Naive thymus-derived CD4-positive, alpha-beta T cell (primary cell): Measurements from ENCODE around the gene ICA1. TPM values are rescaled to one million over a fixed set of nuclear protein-coding genes. Genes with fewer than 3 reads are reported as not detected.
A peak's percentile ranks its signal among the peaks of the same experiment; 100 is the strongest.

Experiments used
- ATAC-seq: fragments of 150-1000 bp; cut with Tn5 transposase; 2 replicates; pipeline ENCODE4 v1.10.0; 2021; ENCODE audit warnings: mild to moderate bottlenecking, moderate library complexity
- CTCF ChIA-PET: fragments of 350-600 bp; sonication (Branson Sonifier 250); formaldehyde crosslinking; loops from one replicate; lab custom pipeline; 2021; ENCODE audit warnings: antibody characterized with exemption; lab: Charles Lee
- POLR2A ChIA-PET: fragments of 350-600 bp; sonication (Branson Sonifier 250); formaldehyde crosslinking; loops from one replicate; lab custom pipeline; 2021; ENCODE audit warnings: antibody characterized with exemption, inconsistent platforms; lab: Charles Lee
- DNase-seq, 9 donors: peaks; one replicate each; pipeline versions ENCODE4 v3.0.0 to v3.0.0-alpha.2; 2020 to 2022; ENCODE audit warnings: mixed read lengths in 1 of 9
- H3K27ac ChIP-seq: one replicate; pipeline ENCODE4 v1.7.0; 2013; ENCODE audit warnings: mild to moderate bottlenecking, low read depth, low read length, moderate library complexity
- H3K27me3 ChIP-seq, 2 donors: one replicate each; pipeline ENCODE4 v1.7.0; 2013; ENCODE audit warnings: low read length in 2 of 2, mild to moderate bottlenecking in 2 of 2, moderate library complexity in 2 of 2; ENCODE audit not compliant: control insufficient read depth in 2 of 2, insufficient read depth in 2 of 2
- H3K36me3 ChIP-seq, 3 experiments: 1 replicate in 2 of 3; 2 replicates in 1 of 3; pipeline ENCODE4 v1.7.0; 2013; ENCODE audit warnings: low read length in 3 of 3, mild to moderate bottlenecking in 3 of 3, moderate library complexity in 1 of 3; ENCODE audit not compliant: insufficient read depth in 3 of 3, control insufficient read depth in 2 of 3
- H3K4me1 ChIP-seq, 2 donors: one replicate each; pipeline ENCODE4 v1.7.0; 2013; ENCODE audit warnings: low read length in 2 of 2, mild to moderate bottlenecking in 2 of 2, moderate library complexity in 1 of 2; ENCODE audit not compliant: control insufficient read depth in 2 of 2, insufficient read depth in 2 of 2
- H3K4me3 ChIP-seq: 2 replicates; pipeline ENCODE4 v1.7.0; 2013; ENCODE audit warnings: mild to moderate bottlenecking, low read length
- H3K9me3 ChIP-seq, 3 experiments: 1 replicate in 2 of 3; 2 replicates in 1 of 3; pipeline ENCODE4 v1.7.0; 2013; ENCODE audit warnings: low read length in 3 of 3; ENCODE audit not compliant: control insufficient read depth in 2 of 3
- H3K27ac Mint-ChIP-seq, 9 donors: one replicate each; pipeline ENCODE4 v1.8.0; 2020 to 2022; ENCODE audit warnings: mixed read lengths in 9 of 9, mild to moderate bottlenecking in 8 of 9, moderate library complexity in 5 of 9, inconsistent platforms in 2 of 9
- H3K27me3 Mint-ChIP-seq, 5 donors: one replicate each; pipeline ENCODE4 v1.8.0; 2021 to 2022; ENCODE audit warnings: mixed read lengths in 5 of 5, mild to moderate bottlenecking in 1 of 5
- H3K36me3 Mint-ChIP-seq, 5 donors: one replicate each; pipeline ENCODE4 v1.8.0; 2020 to 2022; ENCODE audit warnings: mixed read lengths in 5 of 5, mild to moderate bottlenecking in 3 of 5, inconsistent platforms in 1 of 5
- H3K4me1 Mint-ChIP-seq, 7 donors: one replicate each; pipeline ENCODE4 v1.8.0; 2020 to 2022; ENCODE audit warnings: mixed read lengths in 7 of 7, mild to moderate bottlenecking in 3 of 7, inconsistent platforms in 1 of 7
- H3K4me3 Mint-ChIP-seq, 10 donors: one replicate each; pipeline ENCODE4 v1.8.0; 2020 to 2022; ENCODE audit warnings: mild to moderate bottlenecking in 10 of 10, mixed read lengths in 10 of 10, moderate library complexity in 6 of 10, inconsistent platforms in 2 of 10
- H3K9me3 Mint-ChIP-seq, 11 donors: one replicate each; pipeline ENCODE4 v1.8.0; 2020 to 2022; ENCODE audit warnings: mixed read lengths in 11 of 11, mild to moderate bottlenecking in 4 of 11, inconsistent platforms in 1 of 11, moderate library complexity in 1 of 11
- intact Hi-C, 2 donors: fragments of 100-400 bp; cut with micrococcal nuclease; formaldehyde crosslinking; loops; one replicate each; pipeline ENCODE4 v1.15.1; 2023
- polyA plus RNA-seq, 2 donors: library from polyadenylated mRNA; unstranded; fragments of 300-500 nt; fragmentation: Illumina TruSeq; gene quantifications; one replicate each; pipeline ENCODE4 v1.2.3, GENCODE V29; 2021
- total RNA-seq, 6 experiments: library from RNA in 5 of 6; stranded (reverse) in 5 of 6; gene quantifications; 1 replicate in 5 of 6; 2 replicates in 1 of 6; pipeline ENCODE4 v1.2.3 and lab custom pipeline; 2021 to 2026

Gene ICA1
- total and polyA plus RNA-seq, 7 experiments from 2014 or later: 0.46 to 5.8 (median 2.1) TPM; not detected in 1

- no peak for ATAC-seq
- Mint-ChIP-seq H3K4me3 (no peak overlapping the region), H3K4me1 (peaks cover 0 to 10% (median 0%) of the 10 kb centered on the region in 7 donors), H3K36me3 (no peaks in the 10 kb centered on the region), H3K27me3 (peaks cover 0 to 29% (median 3%) of the 10 kb centered on the region in 5 donors), H3K27ac (no peak overlapping the region), H3K9me3 (no peaks in the 10 kb centered on the region)
- Histone ChIP-seq H3K36me3 (no peaks in the 10 kb centered on the region), H3K27me3 (no peaks in the 10 kb centered on the region), H3K27ac (no peak overlapping the region), H3K4me1 (no peaks in the 10 kb centered on the region), H3K4me3 (no peak overlapping the region), H3K9me3 (no peaks in the 10 kb centered on the region)
- intact Hi-C loops: no loop called here
- DNase-seq: no peak
- POLR2A ChIA-PET: no interaction called here
- CTCF ChIA-PET: interaction anchor here (0.6 kb wide), 1 partner anchor 372 kb away, joined by 3 read pairs; no protein-coding TSS in a partner anchor
Observed at GRCh38 chr7:8208816-8209215, 53.2 kb downstream of the ICA1 start.

GRCh38 chr7:8206956-8207355, 55.0 kb downstream of the ICA1 start:
- Mint-ChIP-seq H3K27ac (no peak overlapping the region), H3K4me3 (no peak overlapping the region), H3K4me1 (peaks cover 0 to 17% (median 0%) of the 10 kb centered on the region in 7 donors), H3K9me3 (no peaks in the 10 kb centered on the region), H3K36me3 (no peaks in the 10 kb centered on the region), H3K27me3 (peaks cover 0 to 35% (median 3%) of the 10 kb centered on the region in 5 donors)
- H3K9me3 ChIP-seq: no peaks in the 10 kb centered on the region
- ChIA-PET POLR2A (no interaction called here), CTCF (no interaction called here)
- no peak overlapping the region for H3K4me3 ChIP-seq
- intact Hi-C loops: no loop called here
- H3K27ac ChIP-seq: no peak overlapping the region
- no peaks in the 10 kb centered on the region for H3K4me1 ChIP-seq
- no peaks in the 10 kb centered on the region for H3K27me3 ChIP-seq
- ATAC-seq: no peak
- no peaks in the 10 kb centered on the region for H3K36me3 ChIP-seq
- DNase-seq: no peak

GRCh38 chr7:8205537-8205936, 56.4 kb downstream of the ICA1 start:
- Mint-ChIP-seq H3K27me3 (peaks cover 0 to 37% (median 3%) of the 10 kb centered on the region in 5 donors), H3K9me3 (no peaks in the 10 kb centered on the region), H3K27ac (no peak overlapping the region), H3K4me1 (peaks cover 0 to 30% (median 0%) of the 10 kb centered on the region in 7 donors), H3K36me3 (no peaks in the 10 kb centered on the region), H3K4me3 (no peak overlapping the region)
- Histone ChIP-seq H3K4me1 (no peaks in the 10 kb centered on the region), H3K36me3 (no peaks in the 10 kb centered on the region), H3K27me3 (no peaks in the 10 kb centered on the region), H3K4me3 (no peak overlapping the region), H3K27ac (no peak overlapping the region), H3K9me3 (no peaks in the 10 kb centered on the region)
- POLR2A ChIA-PET: no interaction called here
- ATAC-seq (no peak), DNase-seq (no peak)
- intact Hi-C loops: no loop called here
- CTCF ChIA-PET: no interaction called here

- Mint-ChIP-seq H3K36me3 (peaks cover 0 to 2% (median 0%) of the 10 kb centered on the region in 5 donors), H3K4me3 (no peak overlapping the region), H3K4me1 (peaks cover 0 to 33% (median 0%) of the 10 kb centered on the region in 7 donors), H3K9me3 (no peaks in the 10 kb centered on the region), H3K27me3 (peaks cover 0 to 38% (median 3%) of the 10 kb centered on the region in 5 donors), H3K27ac (no peak overlapping the region)
- intact Hi-C loops: no loop called here
- H3K36me3 ChIP-seq: no peaks in the 10 kb centered on the region
- H3K9me3 ChIP-seq: no peaks in the 10 kb centered on the region
- no peak overlapping the region for H3K27ac ChIP-seq
- no peak for ATAC-seq
- ChIA-PET POLR2A (interaction anchor here (0.5 kb wide), 1 partner anchor 15 kb away, joined by 3 read pairs; no protein-coding TSS in a partner anchor), CTCF (no interaction called here)
- no peaks in the 10 kb centered on the region for H3K4me1 ChIP-seq
- H3K27me3 ChIP-seq: no peaks in the 10 kb centered on the region
- no peak for DNase-seq
- no peak overlapping the region for H3K4me3 ChIP-seq
Observed at GRCh38 chr7:8205031-8205387, 57.0 kb downstream of the ICA1 start.

- POLR2A ChIA-PET: interaction anchor here (0.5 kb wide), 1 partner anchor 16 kb away, joined by 3 read pairs; no protein-coding TSS in a partner anchor
- H3K9me3 Mint-ChIP-seq: peaks cover 0 to 2% (median 0%) of the 10 kb centered on the region in 11 donors
Observed at GRCh38 chr7:8204339-8205030, 57.5 kb downstream of the ICA1 start.

GRCh38 chr7:8201846-8202441, 60.0 kb downstream of the ICA1 start:
- H3K27me3 Mint-ChIP-seq: peaks cover 0 to 24% (median 7%) of the 10 kb centered on the region in 5 donors
- Histone ChIP-seq H3K27ac (no peak overlapping the region), H3K36me3 (no peaks in the 10 kb centered on the region), H3K9me3 (no peaks in the 10 kb centered on the region), H3K4me3 (no peak overlapping the region), H3K4me1 (peaks cover 0 to 10% of the 10 kb centered on the region in 2 donors), H3K27me3 (no peaks in the 10 kb centered on the region)
- no peak for ATAC-seq
- peaks cover 0 to 50% (median 7%) of the 10 kb centered on the region in 7 donors for H3K4me1 Mint-ChIP-seq
- H3K9me3 Mint-ChIP-seq: peaks cover 0 to 3% (median 0%) of the 10 kb centered on the region in 11 donors
- H3K4me3 Mint-ChIP-seq: no peak overlapping the region
- H3K36me3 Mint-ChIP-seq: peaks cover 0 to 8% (median 0%) of the 10 kb centered on the region in 5 donors
- intact Hi-C loops: no loop called here
- no peak for DNase-seq
- ChIA-PET CTCF (no interaction called here), POLR2A (no interaction called here)
- H3K27ac Mint-ChIP-seq: peak overlapping the region in 2 of 9 donors; percentile 9 to 11

More at GRCh38 chr7:8204339-8205030, 57.5 kb downstream of the ICA1 start:
- DNase-seq (no peak), ATAC-seq (no peak)
- Mint-ChIP-seq H3K4me1 (peaks cover 0 to 36% (median 0%) of the 10 kb centered on the region in 7 donors), H3K27ac (no peak overlapping the region), H3K27me3 (peaks cover 0 to 33% (median 3%) of the 10 kb centered on the region in 5 donors), H3K4me3 (no peak overlapping the region), H3K36me3 (peaks cover 0 to 5% (median 0%) of the 10 kb centered on the region in 5 donors)
- no peaks in the 10 kb centered on the region for H3K27me3 ChIP-seq
- H3K9me3 ChIP-seq: no peaks in the 10 kb centered on the region
- CTCF ChIA-PET: no interaction called here
- no peaks in the 10 kb centered on the region for H3K4me1 ChIP-seq
- H3K27ac ChIP-seq: no peak overlapping the region
- no peak overlapping the region for H3K4me3 ChIP-seq
- intact Hi-C loops: no loop called here
- no peaks in the 10 kb centered on the region for H3K36me3 ChIP-seq
